GF-D8 (cell line): ENCODE data around the gene LRRC59.

Source experiments
- DNase-seq: peaks from one replicate; lab custom pipeline; 2025; lab: John Stamatoyannopoulos, UW

The LRRC59 gene

DNA sequence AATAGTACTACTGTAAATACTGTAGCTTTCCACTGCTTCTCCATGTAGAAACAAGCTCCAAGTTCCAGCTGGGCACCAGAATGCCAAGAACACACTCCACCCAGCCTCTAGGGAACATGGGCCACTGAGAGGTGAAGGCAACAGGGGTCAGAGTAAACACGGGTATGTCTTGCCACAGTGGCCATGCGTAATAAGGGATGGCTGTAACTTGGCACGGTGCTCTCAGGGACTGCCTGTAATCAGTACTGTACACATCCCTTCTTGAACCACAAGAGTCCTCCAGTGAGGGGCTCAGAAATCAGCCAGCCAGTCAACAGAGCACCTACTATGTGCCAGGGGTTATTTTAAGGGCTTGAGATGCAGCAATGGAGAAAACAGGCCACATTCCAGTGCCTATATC lies 10.8 kb downstream of the LRRC59 start:
- no peak for DNase-seq

- DNase-seq = no peak
Observed at GRCh38 chr17:50382931-50383330, 14.4 kb downstream of the LRRC59 start.

DNA sequence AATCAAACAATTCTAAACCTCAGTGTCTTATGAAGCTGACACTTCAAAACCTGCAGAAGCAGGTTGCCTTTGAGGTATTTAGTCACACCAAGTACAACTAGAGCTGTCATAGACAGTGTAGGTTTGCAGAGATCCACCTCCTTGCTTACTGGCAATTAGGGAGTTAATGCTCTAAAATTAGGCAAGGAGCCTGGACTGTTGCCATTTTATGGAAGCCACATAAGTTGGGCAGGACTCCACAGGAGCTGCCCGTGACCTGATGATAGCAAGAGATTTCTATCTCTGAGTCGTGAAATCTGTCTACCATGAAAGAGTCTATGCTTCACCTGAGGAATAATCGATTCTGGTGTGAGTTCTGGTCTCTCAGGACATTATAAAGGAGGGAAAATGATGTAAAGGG lies 15.4 kb downstream of the LRRC59 start:
- no peak for DNase-seq

GRCh38 chr17:50381260-50381815 lies 16.0 kb downstream of the LRRC59 start:
- no peak for DNase-seq

DNA sequence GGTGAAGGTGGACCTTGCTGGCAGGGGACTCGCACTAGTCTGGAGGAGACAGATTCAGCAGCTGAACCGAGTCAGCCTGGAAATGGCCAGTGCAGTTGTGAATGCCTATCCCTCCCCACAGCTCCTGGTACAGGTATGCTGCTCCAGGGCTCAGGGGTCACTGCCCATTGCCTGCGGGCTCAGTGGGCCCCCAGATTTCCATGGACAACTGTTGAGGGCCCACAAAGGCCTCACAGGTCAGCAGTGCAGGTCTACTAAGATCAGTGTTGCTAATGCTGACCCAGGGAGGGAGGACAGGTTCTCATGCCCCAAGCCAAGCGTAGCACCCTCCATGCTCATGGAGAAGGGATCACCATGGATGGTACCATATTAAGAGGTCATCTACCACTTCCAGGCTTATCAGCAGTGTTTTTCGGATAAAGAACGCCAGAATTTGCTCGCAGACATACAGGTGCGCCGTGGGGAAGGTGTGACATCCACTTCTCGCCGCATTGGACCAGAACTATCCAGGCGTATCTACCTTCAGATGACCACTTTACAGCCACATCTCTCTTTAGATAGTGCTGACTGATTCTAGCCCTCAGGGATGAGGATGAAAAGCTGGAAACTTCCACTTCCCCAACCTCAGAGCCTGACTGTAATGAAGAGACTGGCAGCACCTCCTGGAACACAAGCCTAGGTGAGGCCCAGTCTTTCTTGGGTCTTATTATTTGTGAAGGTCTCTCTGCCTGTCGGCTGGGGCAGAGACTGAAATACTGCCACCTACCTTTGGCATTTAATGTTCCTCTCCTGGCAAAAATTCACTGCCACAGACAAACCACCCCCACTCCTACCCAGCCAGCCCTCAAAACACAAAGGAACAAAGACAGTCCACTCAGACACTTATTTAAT lies 16.7 kb downstream of the LRRC59 start:
- DNase-seq = no peak

GRCh38 chr17:50379351-50380132 lies 17.8 kb downstream of the LRRC59 start:
- no peak for DNase-seq

DNA sequence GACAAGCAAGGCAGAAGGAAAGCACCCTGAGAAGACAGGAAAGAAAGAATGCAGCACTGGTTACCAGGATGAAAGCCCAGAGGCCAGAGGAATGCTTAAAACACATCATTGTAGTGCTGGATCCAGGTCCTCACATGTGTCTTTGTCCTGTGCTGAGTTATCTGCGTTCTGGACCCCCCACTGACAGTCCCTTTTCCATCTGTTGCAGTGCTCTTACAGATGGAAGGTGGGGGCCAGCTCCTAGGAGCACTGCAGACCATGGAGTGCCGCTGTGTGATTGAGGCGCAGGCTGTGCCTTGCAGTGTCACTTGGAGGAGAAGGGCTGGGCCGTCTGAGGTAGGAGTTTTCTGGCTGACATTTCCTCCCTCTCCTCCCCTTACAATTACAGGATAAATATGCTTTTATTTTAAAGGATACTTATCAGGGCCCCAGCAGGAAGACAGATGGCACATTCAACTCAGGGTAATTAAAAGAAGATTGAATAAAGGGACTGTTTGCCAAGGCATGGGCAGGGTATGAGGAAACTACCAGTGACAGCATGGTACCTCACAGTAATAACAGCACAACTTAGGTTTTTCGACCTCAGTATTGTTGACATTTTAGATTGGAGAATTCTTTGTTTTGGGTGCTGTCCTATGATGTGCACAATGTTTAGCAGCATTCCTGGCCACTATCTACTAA lies 21.3 kb downstream of the LRRC59 start:
- no peak for DNase-seq

DNA sequence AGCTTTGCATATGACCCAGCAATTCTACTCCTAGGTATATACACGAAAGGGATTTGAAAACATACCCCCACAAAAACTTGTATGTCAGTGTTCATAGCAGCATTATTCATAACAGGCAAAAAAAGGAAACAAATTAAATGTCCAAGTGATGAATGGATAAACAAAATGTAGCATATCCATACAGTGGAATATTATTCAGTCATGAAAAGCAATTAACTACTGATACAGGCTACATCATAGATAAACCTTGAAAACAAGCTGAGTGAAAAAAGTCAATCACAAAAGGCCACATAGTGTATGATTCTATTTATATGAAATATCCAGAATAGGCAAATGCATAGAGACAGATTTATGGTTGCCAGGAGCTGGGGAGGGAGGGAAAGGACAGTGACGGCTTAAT lies 23.6 kb downstream of the LRRC59 start:
- DNase-seq = no peak

GRCh38 chr17:50372758-50373556 lies 24.4 kb downstream of the LRRC59 start, which contains the start of the genes EME1 and MRPL27:
Gene EME1 (plus strand): TSS chr17:50373229. CDS start chr17:50375209, 1,980 bp downstream.
Gene MRPL27 (minus strand): TSS chr17:50373184. CDS start chr17:50373170, 14 bp downstream.
- peak; percentile 73 for DNase-seq

GRCh38 chr17:50372222-50372757 lies 25.0 kb downstream of the LRRC59 start:
- DNase-seq = no peak

- DNase-seq = no peak
Observed at GRCh38 chr17:50371526-50371925, 25.8 kb downstream of the LRRC59 start.

GRCh38 chr17:50370052-50370451 lies 27.3 kb downstream of the LRRC59 start:
- DNase-seq = no peak

DNA sequence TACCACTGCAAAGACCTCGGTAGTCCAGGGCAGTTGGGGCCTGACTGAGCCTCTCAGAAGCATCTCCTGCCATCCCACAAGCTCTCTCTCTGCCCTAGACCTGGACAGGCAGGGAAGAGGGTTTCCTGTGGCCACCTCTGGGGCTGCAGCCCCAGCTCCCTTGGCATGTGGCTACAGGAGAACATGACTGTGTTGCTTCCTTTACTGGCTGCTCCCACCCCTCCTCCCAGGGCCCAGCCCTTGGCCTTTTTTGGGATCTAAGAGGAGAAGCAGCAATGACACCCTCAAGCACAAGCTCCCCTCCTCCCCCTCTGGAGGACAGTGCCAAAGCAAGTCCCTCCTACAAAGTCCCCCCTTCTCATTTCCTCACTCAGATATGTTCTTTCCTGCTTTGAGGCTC lies 29.9 kb downstream of the LRRC59 start:
- DNase-seq = no peak

DNA sequence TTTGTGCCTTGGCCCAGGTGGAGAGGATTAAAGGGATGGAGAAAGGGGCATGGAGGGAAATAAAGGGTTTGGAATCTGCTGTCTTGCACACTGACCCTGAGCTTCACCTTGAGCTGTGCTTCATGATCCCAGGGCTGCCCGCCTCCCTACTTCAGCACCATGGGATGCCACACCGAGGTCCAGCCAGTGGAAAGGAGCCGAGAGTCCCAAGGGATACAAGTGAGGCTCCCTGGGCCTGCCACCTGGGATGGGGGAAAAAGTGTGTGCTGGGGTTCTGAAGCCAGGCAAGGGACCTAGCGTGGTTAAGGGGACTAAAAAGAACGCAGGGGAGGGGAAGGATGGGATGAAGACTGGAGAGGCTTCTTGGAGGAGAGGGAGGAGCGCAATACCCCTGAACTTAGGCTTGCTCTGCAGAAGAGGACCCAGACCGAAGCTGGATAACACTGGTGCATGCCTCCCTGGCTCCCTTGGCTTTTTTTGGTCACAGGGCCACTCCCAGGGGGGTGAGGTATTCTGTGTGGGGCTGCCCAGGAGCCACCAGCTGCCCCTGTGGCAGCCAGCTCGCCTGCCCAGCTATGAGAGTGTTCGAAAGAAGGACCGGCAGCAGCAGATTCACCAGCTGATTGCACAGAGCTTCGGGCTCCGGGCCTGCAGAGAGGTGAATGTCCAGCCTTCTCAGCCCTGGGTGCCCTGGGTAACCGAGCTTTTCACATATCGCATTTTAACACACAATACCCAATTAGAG lies 31.5 kb downstream of the LRRC59 start:
- DNase-seq = no peak

DNA sequence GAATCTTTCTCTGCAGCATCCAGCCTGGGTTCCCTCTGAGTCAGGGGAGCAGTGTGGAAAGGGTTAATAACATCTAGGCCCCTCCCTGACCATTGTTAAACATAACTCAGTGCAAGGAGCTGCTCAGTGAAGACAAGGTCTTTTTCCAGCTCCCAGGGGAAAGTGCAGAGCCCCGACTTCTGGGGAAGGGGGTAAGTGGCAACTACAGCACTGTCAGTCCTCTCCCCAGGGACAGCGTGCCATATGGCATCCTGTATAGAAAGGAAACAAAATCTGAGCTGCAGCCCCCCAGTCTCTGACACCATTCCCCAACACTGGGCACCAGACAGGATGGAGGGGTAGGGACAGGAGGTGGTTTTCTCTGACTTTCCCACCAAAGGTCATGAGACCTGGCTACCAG lies 32.2 kb downstream of the LRRC59 start:
- no peak for DNase-seq

DNA sequence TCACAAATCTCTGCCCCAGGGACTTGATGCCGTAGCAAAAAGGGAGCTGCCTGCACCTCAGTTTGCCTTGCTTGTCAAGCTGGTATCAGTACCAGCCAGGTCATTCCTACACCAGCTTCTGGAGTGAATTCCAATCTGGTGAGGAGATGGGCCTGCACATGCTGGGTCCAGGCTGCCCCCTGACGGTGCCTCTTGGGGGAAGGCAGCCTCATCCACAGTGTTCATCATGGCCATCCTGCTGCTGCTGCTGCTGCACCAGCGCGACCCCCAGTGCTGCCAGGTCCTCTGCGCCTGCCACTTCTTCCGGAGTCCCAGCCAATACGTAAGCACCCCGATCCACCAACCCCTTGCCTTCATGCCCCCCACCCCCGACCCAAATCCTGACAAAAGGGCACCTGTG lies 32.6 kb downstream of the LRRC59 start:
- DNase-seq = no peak

DNA sequence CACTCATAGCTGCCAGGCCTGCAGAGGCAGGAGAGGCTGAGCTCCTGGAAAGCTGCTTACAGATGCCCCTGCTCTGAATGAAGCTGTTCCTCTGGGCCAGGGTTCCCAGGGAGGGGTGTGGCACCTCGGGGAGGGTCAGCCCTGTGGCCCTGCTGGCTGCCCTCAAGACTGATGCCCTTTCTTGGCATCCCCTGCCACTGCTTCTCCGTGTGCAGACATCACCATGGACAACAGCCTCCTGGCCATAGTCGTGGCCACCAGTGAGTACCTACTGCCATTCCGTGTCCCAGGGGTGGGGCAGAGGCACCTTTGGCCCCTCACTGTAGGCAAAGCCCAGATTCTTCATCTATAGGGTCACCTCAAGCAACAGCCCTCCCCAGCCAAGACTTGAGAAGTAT lies 33.3 kb downstream of the LRRC59 start:
- no peak for DNase-seq

GRCh38 chr17:50363217-50364060 lies 33.9 kb downstream of the LRRC59 start:
- no peak for DNase-seq

DNA sequence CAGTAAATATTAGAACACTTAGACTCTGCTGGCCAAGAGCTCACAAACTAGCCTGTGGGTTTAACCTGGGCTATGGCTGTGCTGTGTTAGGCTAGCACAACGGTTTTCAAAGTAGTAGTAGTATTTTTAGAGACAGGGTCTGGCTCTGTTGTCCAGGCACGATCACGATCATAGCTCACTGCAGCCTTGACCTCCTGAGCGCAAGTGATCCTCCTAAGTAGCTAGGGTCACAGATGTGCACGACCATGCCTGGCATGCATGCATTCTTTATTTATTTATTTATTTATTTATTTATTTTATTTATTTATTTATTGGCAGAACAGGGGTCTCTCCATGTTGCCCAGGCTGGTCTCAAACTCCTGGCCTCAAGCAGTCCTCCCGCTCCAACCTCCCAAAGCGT lies 34.7 kb downstream of the LRRC59 start:
- no peak for DNase-seq
